ENCODE results near the gene KIF19. TPM values are rescaled to one million over a fixed set of nuclear protein-coding genes. Genes with fewer than 3 reads are reported as not detected.

The KIF19 gene
- total RNA-seq, 2 experiments from 2014 or later: 0.11 to 0.18 TPM

- intact Hi-C loops (cut with micrococcal nuclease): no loop called here
- Mint-ChIP-seq H3K27me3 (peaks cover 21% of the 10 kb centered on the region), H3K4me1 (ENCODE audit: low read depth) (peaks cover 9% of the 10 kb centered on the region), H3K4me3 (no peak overlapping the region), H3K36me3 (ENCODE audit: low read depth) (no peaks in the 10 kb centered on the region), H3K27ac (no peak overlapping the region), H3K9me3 (no peaks in the 10 kb centered on the region)
- ChIA-PET POLR2A (interaction anchor here (0.7 kb wide), 1 partner anchor 67 kb away, joined by 6 read pairs; no protein-coding TSS in a partner anchor), CTCF (no interaction called here)
- ATAC-seq (no peak), DNase-seq (no peak)
- TF ChIP-seq CTCF (IDR thresholded peaks at IDR 0.05): no peak
Measured at GRCh38 chr17:74324521-74324920, 1.5 kb upstream of the KIF19 start.

- H3K4me3 Mint-ChIP-seq: no peak overlapping the region
- no peak overlapping the region for H3K27ac Mint-ChIP-seq
- no peaks in the 10 kb centered on the region for H3K36me3 Mint-ChIP-seq (ENCODE audit: low read depth)
- intact Hi-C loops (cut with micrococcal nuclease): no loop called here
- no peak for ATAC-seq
- ChIA-PET POLR2A (no interaction called here), CTCF (no interaction called here)
- no peak for DNase-seq
- no peaks in the 10 kb centered on the region for H3K9me3 Mint-ChIP-seq
- TF ChIP-seq CTCF (IDR thresholded peaks at IDR 0.05): no peak
- peaks cover 9% of the 10 kb centered on the region for H3K4me1 Mint-ChIP-seq (ENCODE audit: low read depth)
- H3K27me3 Mint-ChIP-seq: peaks cover 21% of the 10 kb centered on the region
Measured at GRCh38 chr17:74325376-74325742, 667 bp upstream of the KIF19 start.

- intact Hi-C loops (cut with micrococcal nuclease): no loop called here
- CTCF ChIA-PET: no interaction called here
- Mint-ChIP-seq H3K27me3 (peaks cover 21% of the 10 kb centered on the region), H3K9me3 (no peaks in the 10 kb centered on the region), H3K4me3 (peak overlapping the region; percentile 20), H3K4me1 (ENCODE audit: low read depth) (peaks cover 9% of the 10 kb centered on the region), H3K27ac (no peak overlapping the region), H3K36me3 (ENCODE audit: low read depth) (no peaks in the 10 kb centered on the region)
- ATAC-seq (peak; percentile 5), DNase-seq (no peak)
- no peak for TF ChIP-seq CTCF (IDR thresholded peaks at IDR 0.05)
- POLR2A ChIA-PET: no interaction called here
Measured at GRCh38 chr17:74326506-74326905, 480 bp downstream of the KIF19 start.

- H3K27ac Mint-ChIP-seq: no peak overlapping the region
- H3K9me3 Mint-ChIP-seq: no peaks in the 10 kb centered on the region
- no peak for ATAC-seq
- intact Hi-C loops (cut with micrococcal nuclease): no loop called here
- peaks cover 15% of the 10 kb centered on the region for H3K27me3 Mint-ChIP-seq
- DNase-seq: no peak
- no peak overlapping the region for H3K4me3 Mint-ChIP-seq
- H3K36me3 Mint-ChIP-seq (ENCODE audit: low read depth): no peaks in the 10 kb centered on the region
- H3K4me1 Mint-ChIP-seq (ENCODE audit: low read depth): peaks cover 9% of the 10 kb centered on the region
- ChIA-PET CTCF (no interaction called here), POLR2A (interaction anchor here (0.6 kb wide), 1 partner anchor 117 kb away, joined by 3 read pairs; no protein-coding TSS in a partner anchor)
- TF ChIP-seq CTCF (IDR thresholded peaks at IDR 0.05): no peak
Measured at GRCh38 chr17:74328487-74328886, 2.5 kb downstream of the KIF19 start.

- intact Hi-C loops (cut with micrococcal nuclease): no loop called here
- no peak for TF ChIP-seq CTCF (IDR thresholded peaks at IDR 0.05)
- no peak overlapping the region for H3K27ac Mint-ChIP-seq
- POLR2A ChIA-PET: no interaction called here
- peaks cover 15% of the 10 kb centered on the region for H3K27me3 Mint-ChIP-seq
- no peaks in the 10 kb centered on the region for H3K9me3 Mint-ChIP-seq
- CTCF ChIA-PET: interaction anchor here (1.1 kb wide), 1 partner anchor 39 kb away, joined by 3 read pairs; no protein-coding TSS in a partner anchor
- no peak for DNase-seq
- H3K36me3 Mint-ChIP-seq (ENCODE audit: low read depth): no peaks in the 10 kb centered on the region
- no peak overlapping the region for H3K4me3 Mint-ChIP-seq
- ATAC-seq: no peak
- peaks cover 9% of the 10 kb centered on the region for H3K4me1 Mint-ChIP-seq (ENCODE audit: low read depth)
Measured at GRCh38 chr17:74329378-74329777, 3.4 kb downstream of the KIF19 start.
